ENCODE measurements around the gene BUD13. TPM values are rescaled to one million over a fixed set of nuclear protein-coding genes. Genes with fewer than 3 reads are reported as not detected.
"Not testable (repeated sequence)": the region's sequence is repeated elsewhere in the genome, so short reads cannot be mapped to it uniquely, and the experiment has no call there.

The BUD13 gene
- total RNA-seq, 1 experiment from 2014 or later, result 15.9 TPM

GRCh38 chr11:116771935-116772334, 852 bp downstream of the BUD13 start:
- DNase-seq (ENCODE audit: extremely low read depth, low read depth), result no peak

- no peak for DNase-seq (ENCODE audit: extremely low read depth, low read depth)
Measured at GRCh38 chr11:116762132-116762531, 10.7 kb downstream of the BUD13 start.

GRCh38 chr11:116756044-116756443, 16.7 kb downstream of the BUD13 start:
- not testable (repeated sequence) for DNase-seq (ENCODE audit: extremely low read depth, low read depth)

GRCh38 chr11:116750070-116750718, 22.6 kb downstream of the BUD13 start:
- no peak for DNase-seq (ENCODE audit: extremely low read depth, low read depth)

- no peak for DNase-seq (ENCODE audit: extremely low read depth, low read depth)
Measured at GRCh38 chr11:116742104-116742503, 30.7 kb downstream of the BUD13 start.

GRCh38 chr11:116740741-116741140, 32.0 kb downstream of the BUD13 start:
- no peak for DNase-seq (ENCODE audit: extremely low read depth, low read depth)

GRCh38 chr11:116738975-116739374, 33.8 kb downstream of the BUD13 start:
- no peak for DNase-seq (ENCODE audit: extremely low read depth, low read depth)

- DNase-seq (ENCODE audit: extremely low read depth, low read depth), result peak; percentile 38
Measured at GRCh38 chr11:116736763-116737162, 36.0 kb downstream of the BUD13 start.

GRCh38 chr11:116733969-116734508, 38.7 kb downstream of the BUD13 start:
- DNase-seq (ENCODE audit: extremely low read depth, low read depth), result no peak

- no peak for DNase-seq (ENCODE audit: extremely low read depth, low read depth)
Measured at GRCh38 chr11:116733043-116733755, 39.6 kb downstream of the BUD13 start.

GRCh38 chr11:116732271-116733042, 40.3 kb downstream of the BUD13 start:
- DNase-seq (ENCODE audit: extremely low read depth, low read depth), result peak; percentile 44

GRCh38 chr11:116731821-116732220, 41.0 kb downstream of the BUD13 start:
- DNase-seq (ENCODE audit: extremely low read depth, low read depth), result no peak

GRCh38 chr11:116731097-116731761, 41.6 kb downstream of the BUD13 start:
- no peak for DNase-seq (ENCODE audit: extremely low read depth, low read depth)

- DNase-seq (ENCODE audit: extremely low read depth, low read depth), result no peak
Measured at GRCh38 chr11:116730601-116731000, 42.2 kb downstream of the BUD13 start.

- DNase-seq (ENCODE audit: extremely low read depth, low read depth), result no peak
Measured at GRCh38 chr11:116730241-116730561, 42.6 kb downstream of the BUD13 start.

GRCh38 chr11:116729501-116730240, 43.1 kb downstream of the BUD13 start:
- no peak for DNase-seq (ENCODE audit: extremely low read depth, low read depth)

- DNase-seq (ENCODE audit: extremely low read depth, low read depth), result no peak
Measured at GRCh38 chr11:116727990-116728389, 44.8 kb downstream of the BUD13 start.

GRCh38 chr11:116725434-116726221, 47.2 kb downstream of the BUD13 start:
- no peak for DNase-seq (ENCODE audit: extremely low read depth, low read depth)

- no peak for DNase-seq (ENCODE audit: extremely low read depth, low read depth)
Measured at GRCh38 chr11:116724813-116725212, 48.0 kb downstream of the BUD13 start.

All from NCI-H460 (cell line).